Activated CD4-positive, CD25-positive, alpha-beta regulatory T cell treated with anti-CD3 and anti-CD28 coated beads, Interleukin-2, amount 50 U/mL, for 16 hours (primary cell): ENCODE data around the gene ME2.
"Not testable (repeated sequence)": the region's sequence is repeated elsewhere in the genome, so short reads cannot be mapped to it uniquely, and the experiment has no call there.

Experiments
- DNase-seq: peaks from one replicate; pipeline ENCODE4 v3.0.0-alpha.2; 2020; ENCODE audit warnings: low read depth, low spot score

Gene ME2

GRCh38 chr18:50918153-50918552, 39.2 kb downstream of the ME2 start:
- no peak for DNase-seq

DNA sequence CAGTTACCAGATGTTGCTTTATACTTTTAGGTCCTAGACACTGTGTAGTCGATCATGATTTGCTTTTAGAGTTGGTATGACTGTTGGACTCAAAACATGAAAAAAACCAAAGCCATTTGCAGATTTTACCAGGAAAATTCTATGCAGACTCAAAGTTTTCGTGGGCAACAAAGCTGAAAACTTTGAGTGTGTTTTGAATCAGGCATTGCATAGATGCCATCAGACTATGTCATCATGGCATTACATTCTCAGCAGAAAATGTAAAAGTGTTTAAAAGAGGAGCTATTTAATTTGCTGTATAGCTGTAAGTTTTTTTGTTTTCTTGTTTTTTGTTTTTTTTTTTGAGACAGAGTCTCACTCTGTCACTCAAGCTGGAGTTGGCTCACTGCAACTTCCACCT, 45.5 kb downstream of the ME2 start:
- no peak for DNase-seq

GRCh38 chr18:50926521-50926920, 47.6 kb downstream of the ME2 start:
- no peak for DNase-seq

GRCh38 chr18:50928551-50928950, 49.6 kb downstream of the ME2 start:
- no peak for DNase-seq

DNA sequence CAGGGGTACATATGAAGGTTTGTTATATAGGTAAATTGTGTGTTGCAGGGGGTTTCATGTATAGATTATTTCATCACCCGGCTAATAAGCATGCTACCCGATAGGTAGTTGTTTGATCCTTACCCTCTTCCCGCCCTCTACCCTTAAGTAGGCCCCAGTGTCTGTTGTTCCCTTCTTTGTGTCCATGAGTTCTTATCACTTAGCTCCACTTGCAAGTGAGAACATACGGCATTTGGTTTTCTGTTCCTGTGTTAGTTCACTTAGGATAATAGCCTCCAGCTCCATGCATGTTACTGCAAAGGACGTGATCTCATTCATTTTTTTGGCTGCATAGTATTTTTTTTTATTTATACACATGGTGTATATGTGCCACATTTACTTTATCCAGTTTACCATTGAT, 54.8 kb downstream of the ME2 start:
- no peak for DNase-seq

DNA sequence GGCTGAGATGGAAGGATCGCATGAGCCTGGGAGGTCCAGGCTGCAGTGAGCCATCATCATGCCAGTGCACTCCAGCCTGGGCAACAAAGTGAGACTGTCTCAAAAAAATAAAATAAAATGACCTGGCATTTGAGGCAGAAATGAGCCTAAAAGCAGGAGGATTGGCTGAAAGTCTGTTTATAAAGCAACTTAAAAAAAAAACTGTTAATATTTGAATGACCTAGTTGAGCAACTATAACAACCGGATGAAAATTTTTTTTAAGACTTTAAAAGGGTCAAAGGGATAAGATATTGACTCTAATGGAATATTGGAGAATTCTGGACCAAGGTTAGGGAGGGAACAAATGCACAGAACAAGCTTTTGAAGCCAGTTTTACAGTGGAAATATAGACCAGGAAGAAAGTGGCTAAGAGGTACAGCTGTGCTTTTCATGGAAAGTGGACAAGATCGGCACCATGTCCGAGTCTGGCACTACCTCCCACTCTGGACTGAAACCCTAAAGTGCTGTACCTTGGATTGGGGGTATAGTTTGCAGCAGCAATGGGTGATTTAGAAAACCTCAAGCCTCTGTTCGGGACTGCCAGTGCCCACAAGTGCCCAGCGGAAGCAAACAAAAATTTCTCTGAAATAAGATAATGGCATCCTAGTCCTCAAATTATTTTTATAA, 55.8 kb downstream of the ME2 start:
- no peak for DNase-seq

DNA sequence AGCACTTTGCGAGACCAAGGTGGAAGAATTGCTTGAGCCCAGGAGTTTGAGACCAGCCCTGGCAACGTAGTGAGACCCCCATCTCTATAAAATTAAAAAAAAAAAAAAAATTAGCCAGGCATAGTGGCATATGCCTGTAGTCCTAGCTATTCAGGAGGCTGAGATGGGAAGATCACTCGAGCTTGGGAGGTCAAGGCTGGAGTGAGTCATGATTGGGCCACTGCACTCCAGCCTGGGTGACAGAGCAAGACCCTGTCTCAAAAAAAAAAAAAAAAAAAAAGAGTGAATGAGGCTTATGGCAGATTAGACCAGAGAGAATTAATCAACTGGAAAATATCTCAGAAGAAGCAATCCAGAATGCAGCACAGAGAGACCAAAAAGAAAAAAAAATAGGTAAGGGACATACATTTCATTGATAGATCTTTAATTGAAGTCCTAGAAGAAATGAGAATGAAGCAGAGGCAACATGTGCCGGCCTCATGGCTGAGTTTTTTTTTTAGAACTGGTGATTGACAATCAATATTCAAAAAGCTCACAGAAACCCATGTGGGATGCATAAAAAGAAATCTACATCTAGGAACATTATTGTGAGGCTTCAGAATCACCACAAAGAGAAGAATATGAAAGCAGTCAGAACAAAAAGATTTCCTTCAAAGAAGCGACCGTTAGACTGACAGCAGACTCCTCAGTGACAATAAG, 56.7 kb downstream of the ME2 start:
- no peak for DNase-seq

DNA sequence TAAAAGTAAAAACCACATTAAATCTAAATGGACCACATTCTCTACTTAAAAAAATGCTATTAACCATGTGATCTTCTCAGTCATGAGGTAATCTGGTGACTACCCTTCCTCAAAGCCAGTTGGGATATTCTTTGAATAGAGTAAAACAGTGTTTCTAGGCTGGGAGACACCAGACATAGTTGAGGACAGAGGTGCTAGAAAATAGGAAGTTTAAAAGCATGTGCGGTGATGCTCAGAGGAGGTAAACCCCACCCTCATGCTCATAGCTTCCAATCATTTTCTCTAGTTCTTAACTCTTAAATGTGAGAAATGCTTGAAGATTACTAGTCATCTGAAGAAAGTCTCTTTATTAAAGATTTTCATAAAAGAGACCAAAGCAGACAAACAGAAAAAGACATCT, 58.3 kb downstream of the ME2 start:
- no peak for DNase-seq

GRCh38 chr18:50938912-50939311, 60.0 kb downstream of the ME2 start:
- DNase-seq, result no peak

- no peak for DNase-seq
These were observed 65.5 kb downstream of the ME2 start for GRCh38 chr18:50944245-50944932.

- not testable (repeated sequence) for DNase-seq
These were observed 67.0 kb downstream of the ME2 start for GRCh38 chr18:50945918-50946317.

DNA sequence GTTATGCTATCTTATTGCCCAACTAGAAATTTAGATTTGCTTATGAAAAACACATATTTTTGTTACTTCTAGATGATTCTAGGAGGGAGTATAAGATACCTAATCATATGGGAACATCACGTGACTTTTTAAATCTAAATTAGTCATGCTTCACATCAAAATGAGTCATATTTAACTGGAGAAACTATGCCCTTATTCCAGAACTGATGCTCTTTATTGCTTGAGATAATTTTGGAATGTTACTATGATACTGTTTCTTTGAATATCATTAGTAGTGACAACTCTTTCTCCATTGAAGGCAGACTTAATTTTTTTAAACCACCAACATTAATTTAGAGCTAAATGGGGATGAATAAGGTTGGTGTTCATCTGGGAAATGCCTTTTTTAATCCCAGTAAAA, 69.0 kb downstream of the ME2 start:
- DNase-seq, result no peak

- DNase-seq, result no peak
These were observed 70.3 kb downstream of the ME2 start for GRCh38 chr18:50949185-50949584.

- no peak for DNase-seq
These were observed 71.7 kb downstream of the ME2 start for GRCh38 chr18:50950626-50951025.

DNA sequence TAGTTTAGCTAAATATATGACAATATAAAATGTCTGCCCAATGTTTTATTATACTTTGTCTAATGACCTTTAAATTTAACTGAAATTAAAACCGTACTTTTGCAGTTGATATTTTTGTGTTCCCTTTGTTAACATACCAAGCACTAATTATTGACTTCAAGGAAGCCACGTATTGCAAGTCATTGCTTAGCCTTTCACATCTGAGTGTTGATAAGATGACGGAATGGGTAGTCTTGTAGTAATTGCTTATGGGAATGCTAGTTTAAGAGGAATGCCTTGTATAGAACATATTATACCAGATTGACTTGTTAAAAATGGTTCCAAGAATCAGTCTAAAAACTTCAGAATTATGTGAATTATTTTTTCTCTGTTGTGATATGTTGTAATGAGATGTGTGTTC, 74.9 kb downstream of the ME2 start:
- DNase-seq, result no peak

DNA sequence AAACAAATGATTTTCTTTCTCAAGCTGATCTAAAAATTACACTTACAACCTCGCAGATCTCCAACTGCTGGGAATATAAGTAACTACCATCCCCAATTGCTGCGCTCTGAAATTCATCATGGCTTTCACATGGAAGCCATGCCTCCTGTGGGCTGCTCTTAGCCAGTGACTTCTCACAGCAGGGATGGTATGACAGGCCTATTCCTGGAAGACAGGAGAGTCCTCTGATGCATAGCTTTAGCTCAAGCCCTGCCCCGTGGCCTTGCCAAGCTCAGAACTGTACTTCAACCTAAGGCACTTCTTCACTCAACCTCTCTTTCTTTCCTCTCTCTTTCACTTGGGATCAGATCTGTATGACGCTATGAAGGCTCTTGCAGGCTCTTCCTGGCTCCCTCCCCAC, 76.3 kb downstream of the ME2 start:
- no peak for DNase-seq

- DNase-seq, result no peak
These were observed 77.2 kb downstream of the ME2 start for GRCh38 chr18:50956116-50956515.

- DNase-seq, result no peak
These were observed 83.1 kb downstream of the ME2 start for GRCh38 chr18:50961974-50962373.

DNA sequence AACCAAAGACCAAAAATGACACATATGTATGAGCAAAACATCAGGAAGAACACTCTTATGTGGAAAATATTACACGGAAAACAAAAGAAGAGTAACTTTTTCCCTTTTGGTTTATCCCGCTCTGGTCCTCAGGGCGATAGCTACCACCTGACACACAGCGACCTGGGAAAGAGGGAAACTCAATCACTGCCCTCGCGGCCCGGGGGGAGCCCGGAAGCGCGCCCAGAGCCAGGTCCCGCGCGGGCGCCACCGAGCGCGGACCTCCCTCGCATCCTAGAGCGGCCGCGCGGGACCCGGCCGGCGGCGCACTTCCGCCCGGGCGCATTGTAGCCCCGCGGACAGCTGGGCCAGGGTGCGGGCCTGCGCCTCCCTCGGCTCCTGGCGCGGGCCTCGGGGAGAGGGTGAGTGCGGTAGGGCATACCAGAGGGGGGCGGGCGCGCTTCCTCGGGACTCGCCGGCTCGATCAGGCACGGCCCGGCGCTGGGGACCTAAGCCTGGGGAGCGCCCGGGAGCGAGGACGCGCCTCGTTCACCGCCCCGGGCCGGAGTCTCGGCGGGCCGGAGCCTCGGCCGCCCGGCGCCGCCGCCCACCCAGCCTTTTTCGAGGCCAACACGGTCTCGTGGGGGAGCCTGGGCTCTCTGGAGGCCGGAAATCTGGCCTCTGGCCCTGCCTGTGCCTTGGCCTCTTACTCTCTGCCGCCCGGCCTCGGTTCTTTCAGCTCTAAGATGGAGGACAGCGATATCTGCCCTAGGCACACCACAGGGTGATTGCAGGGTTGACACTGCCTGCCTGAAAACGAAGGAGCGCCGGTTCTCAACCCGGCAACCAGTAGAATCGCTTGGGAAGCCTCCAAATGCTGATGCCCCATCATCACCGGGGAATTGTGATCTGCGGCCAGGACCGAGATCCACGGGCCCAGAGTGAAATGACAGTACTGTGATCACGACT, 89.1 kb downstream of the ME2 start, which contains the start of gene ELAC1:
Gene ELAC1, plus strand, starts transcription at position 327 of the 948 bp plus-strand sequence. CDS start 6,365 bp downstream, outside the sequence.
- peak; percentile 20 for DNase-seq

DNA sequence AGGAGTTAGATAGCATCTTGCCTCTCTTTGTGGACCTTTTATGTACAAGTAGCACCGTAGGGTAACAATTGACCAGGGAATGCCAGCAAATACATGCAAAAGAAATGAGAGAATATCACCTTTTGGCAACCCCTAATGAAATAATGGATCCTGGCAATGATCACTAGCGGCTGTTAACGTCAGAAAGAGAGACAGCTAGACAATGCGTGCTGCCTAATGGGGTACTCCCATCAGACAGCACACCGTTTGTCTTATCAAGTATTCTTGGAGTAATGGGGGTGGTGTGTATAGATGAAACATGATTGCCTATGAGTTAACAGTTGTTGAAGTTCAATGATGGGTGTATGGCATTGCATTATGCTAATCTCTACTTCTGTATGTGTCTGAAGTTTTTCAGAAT, 90.5 kb downstream of the ME2 start:
- DNase-seq, result no peak

- DNase-seq, result no peak
These were observed 91.1 kb downstream of the ME2 start for GRCh38 chr18:50970006-50970405.

DNA sequence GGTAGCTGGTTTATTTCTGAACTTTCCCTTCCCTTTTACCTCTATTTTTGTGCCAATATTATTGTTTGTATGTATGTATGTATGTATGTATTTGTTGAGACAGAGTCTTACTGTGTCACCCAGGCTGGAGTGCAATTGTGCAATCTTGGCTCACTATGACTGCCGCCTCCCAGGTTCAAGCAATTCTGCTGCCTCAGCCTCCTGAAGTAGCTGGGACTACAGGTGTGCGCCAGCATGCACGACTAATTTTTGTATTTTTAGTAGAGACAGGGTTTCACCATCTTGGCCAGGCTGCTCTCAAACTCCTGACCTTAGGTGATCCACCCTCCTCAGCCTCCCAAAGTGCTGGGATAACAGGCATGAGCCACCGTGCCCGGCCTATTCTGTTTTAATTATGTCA, 93.5 kb downstream of the ME2 start:
- not testable (repeated sequence) for DNase-seq
